DND-41 (cell line): ENCODE data around the gene DOP1A.

ENCODE experiments used
- ATAC-seq: fragments of 200-7000 bp; cut with Tn5 transposase; 3 replicates; pipeline ENCODE4 v1.9.1; 2021; ENCODE audit warnings: low read depth; ENCODE audit not compliant: insufficient read depth
- DNase-seq: peaks from one replicate; pipeline ENCODE4 v3.0.0-alpha.2; 2020
- H2AFZ ChIP-seq: 2 replicates; pipeline ENCODE4 v1.6.0; 2012; ENCODE audit warnings: low read depth, low read length
- H3K27ac ChIP-seq: 2 replicates; pipeline ENCODE4 v1.5.1; 2012; ENCODE audit warnings: low read length, inconsistent platforms
- H3K27me3 ChIP-seq: fragments of 200-600 bp; sonication (generic); 2 replicates; pipeline ENCODE4 v1.6.0; 2012; ENCODE audit warnings: low read length, mild to moderate bottlenecking, inconsistent platforms; ENCODE audit not compliant: insufficient read depth, poor library complexity
- H3K36me3 ChIP-seq: 2 replicates; pipeline ENCODE4 v1.5.1; 2012; ENCODE audit warnings: low read length, inconsistent platforms; ENCODE audit not compliant: insufficient read depth
- H3K4me1 ChIP-seq: 2 replicates; pipeline ENCODE4 v1.5.1; 2012; ENCODE audit warnings: mild to moderate bottlenecking, low read length; ENCODE audit not compliant: insufficient read depth
- H3K4me2 ChIP-seq: 2 replicates; pipeline ENCODE4 v1.6.0; 2012; ENCODE audit warnings: mild to moderate bottlenecking, moderate library complexity, low read length, inconsistent platforms; ENCODE audit not compliant: insufficient read depth
- H3K4me3 ChIP-seq, 2 experiments: fragments of 200-600 bp in 1 of 2; shearing (Covaris generic) in 1 of 2; 2 replicates each; pipeline ENCODE4 v1.5.1; 2012 to 2016; ENCODE audit warnings: inconsistent platforms in 2 of 2, low read length in 2 of 2, mild to moderate bottlenecking in 2 of 2, low read depth in 1 of 2, moderate library complexity in 1 of 2
- H3K79me2 ChIP-seq: 2 replicates; pipeline ENCODE4 v1.6.0; 2012; ENCODE audit warnings: low read length, inconsistent platforms; ENCODE audit not compliant: insufficient read depth
- H3K9ac ChIP-seq: 2 replicates; pipeline ENCODE4 v1.6.0; 2012; ENCODE audit warnings: low read depth, mild to moderate bottlenecking, inconsistent platforms, low read length, moderate library complexity
- H3K9me3 ChIP-seq: 2 replicates; pipeline ENCODE4 v1.5.1; 2012; ENCODE audit warnings: low read length, moderate library complexity, mild to moderate bottlenecking, inconsistent platforms; ENCODE audit not compliant: insufficient read depth, severe bottlenecking
- H4K20me1 ChIP-seq: 2 replicates; pipeline ENCODE4 v1.6.0; 2012; ENCODE audit warnings: low read length; ENCODE audit not compliant: insufficient read depth
- EZH2 ChIP-seq: IDR thresholded peaks from 3 replicates; pipeline ENCODE4 v1.6.1; 2012; ENCODE audit warnings: borderline replicate concordance, low read depth, mild to moderate bottlenecking, moderate library complexity, low read length, inconsistent platforms; ENCODE audit not compliant: severe bottlenecking
- TF ChIP-seq, protein P1 (sequence below): IDR thresholded peaks from 2 replicates; pipeline ENCODE4 v1.5.1; 2012; ENCODE audit warnings: borderline replicate concordance, low read length, moderate library complexity, mild to moderate bottlenecking; ENCODE audit not compliant: poor library complexity, severe bottlenecking; ENCODE audit errors: extremely low read depth

DOP1A gene

DNA sequence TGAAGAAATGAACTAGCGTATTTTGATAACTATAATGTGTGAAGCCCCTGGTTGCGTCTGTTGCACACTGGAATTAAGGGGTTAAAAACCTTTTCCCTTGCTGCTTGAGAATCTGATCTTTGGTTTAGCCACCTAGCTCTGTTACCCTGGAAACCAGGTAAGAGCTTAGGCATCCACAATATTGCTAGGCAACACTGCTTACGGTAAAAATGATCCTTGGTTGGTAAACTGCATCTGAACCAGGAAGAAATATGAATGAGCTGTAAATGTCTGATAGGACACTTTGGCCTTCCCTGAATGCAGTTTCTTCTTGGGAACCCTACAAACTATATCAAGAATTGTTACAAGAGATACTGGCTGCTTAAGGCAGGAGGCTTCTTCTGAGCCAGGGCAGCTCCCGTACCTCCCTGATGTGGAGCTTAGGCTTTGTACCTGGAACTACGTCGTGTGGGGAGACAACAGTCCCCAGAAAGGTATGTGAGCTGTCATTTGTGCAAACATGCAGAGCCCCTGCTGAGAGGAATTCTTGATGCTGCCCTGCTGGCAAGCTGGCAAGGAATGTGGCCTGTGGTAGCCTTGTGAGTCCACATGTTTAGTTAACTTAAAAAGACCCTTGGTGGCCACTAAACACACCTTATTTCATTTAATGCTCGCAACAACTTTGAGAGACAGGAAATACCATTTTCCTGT is 20.3 kb upstream of the DOP1A start:
- H4K20me1 ChIP-seq, result no peaks in the 10 kb centered on the region
- H3K79me2 ChIP-seq, result no peaks in the 10 kb centered on the region
- ATAC-seq (no peak), DNase-seq (no peak)
- TF ChIP-seq EZH2, result no peak
- TF ChIP-seq, protein P1, sequence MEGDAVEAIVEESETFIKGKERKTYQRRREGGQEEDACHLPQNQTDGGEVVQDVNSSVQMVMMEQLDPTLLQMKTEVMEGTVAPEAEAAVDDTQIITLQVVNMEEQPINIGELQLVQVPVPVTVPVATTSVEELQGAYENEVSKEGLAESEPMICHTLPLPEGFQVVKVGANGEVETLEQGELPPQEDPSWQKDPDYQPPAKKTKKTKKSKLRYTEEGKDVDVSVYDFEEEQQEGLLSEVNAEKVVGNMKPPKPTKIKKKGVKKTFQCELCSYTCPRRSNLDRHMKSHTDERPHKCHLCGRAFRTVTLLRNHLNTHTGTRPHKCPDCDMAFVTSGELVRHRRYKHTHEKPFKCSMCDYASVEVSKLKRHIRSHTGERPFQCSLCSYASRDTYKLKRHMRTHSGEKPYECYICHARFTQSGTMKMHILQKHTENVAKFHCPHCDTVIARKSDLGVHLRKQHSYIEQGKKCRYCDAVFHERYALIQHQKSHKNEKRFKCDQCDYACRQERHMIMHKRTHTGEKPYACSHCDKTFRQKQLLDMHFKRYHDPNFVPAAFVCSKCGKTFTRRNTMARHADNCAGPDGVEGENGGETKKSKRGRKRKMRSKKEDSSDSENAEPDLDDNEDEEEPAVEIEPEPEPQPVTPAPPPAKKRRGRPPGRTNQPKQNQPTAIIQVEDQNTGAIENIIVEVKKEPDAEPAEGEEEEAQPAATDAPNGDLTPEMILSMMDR, result no peak
- H3K4me2 ChIP-seq, result no peak overlapping the region
- H3K9ac ChIP-seq, result no peak overlapping the region
- no peaks in the 10 kb centered on the region for H3K9me3 ChIP-seq
- peaks cover 21% of the 10 kb centered on the region for H3K36me3 ChIP-seq
- no peaks in the 10 kb centered on the region for H3K4me1 ChIP-seq
- no peak overlapping the region for H3K27ac ChIP-seq
- no peak overlapping the region for H2AFZ ChIP-seq
- no peak overlapping the region for H3K4me3 ChIP-seq
- no peaks in the 10 kb centered on the region for H3K27me3 ChIP-seq

DNA sequence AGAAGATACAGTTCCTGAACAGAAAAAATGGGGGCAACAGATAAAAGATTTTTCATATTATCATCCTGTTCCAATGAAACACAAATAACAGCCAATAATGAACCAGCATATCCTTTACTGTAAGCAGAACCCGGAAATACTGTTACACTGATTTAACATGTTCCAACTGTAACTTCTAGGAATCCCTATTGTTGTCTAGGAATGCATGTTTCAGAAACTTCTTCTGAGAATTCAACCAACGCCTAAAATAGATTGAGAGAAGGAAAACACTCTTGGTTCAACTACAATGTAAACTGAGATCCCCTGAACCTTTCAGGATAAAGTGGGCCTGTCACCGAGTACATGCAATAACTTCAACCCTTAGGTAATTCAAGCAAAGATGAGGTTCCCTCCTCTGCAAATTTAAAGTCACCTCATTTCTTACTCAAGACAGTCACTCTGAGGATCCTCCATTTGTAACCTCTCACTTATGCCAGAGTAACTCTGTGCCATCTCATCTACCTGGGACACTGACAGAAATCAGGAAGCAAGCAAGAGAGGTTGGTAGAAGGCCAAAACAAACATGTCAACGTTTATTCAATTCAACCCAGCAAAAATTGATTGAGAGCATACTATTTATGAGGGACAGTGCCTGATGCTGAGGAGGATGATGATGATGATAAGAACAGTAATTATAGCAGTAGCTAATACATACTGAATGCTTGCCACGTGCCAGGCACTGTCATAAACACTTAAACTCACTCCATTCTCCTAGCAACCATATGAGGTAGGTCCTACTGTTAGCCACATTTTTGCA is 15.9 kb upstream of the DOP1A start:
- Histone ChIP-seq H3K79me2 (no peaks in the 10 kb centered on the region), H3K4me3 (no peak overlapping the region), H3K9ac (no peak overlapping the region), H3K36me3 (peaks cover 37% of the 10 kb centered on the region), H2AFZ (no peak overlapping the region), H3K9me3 (no peaks in the 10 kb centered on the region), H3K4me1 (no peaks in the 10 kb centered on the region), H3K27ac (no peak overlapping the region), H3K27me3 (no peaks in the 10 kb centered on the region), H3K4me2 (no peak overlapping the region), H4K20me1 (no peaks in the 10 kb centered on the region)
- ATAC-seq (no peak), DNase-seq (no peak)
- TF ChIP-seq, protein P1, result no peak
- no peak for TF ChIP-seq EZH2

DNA sequence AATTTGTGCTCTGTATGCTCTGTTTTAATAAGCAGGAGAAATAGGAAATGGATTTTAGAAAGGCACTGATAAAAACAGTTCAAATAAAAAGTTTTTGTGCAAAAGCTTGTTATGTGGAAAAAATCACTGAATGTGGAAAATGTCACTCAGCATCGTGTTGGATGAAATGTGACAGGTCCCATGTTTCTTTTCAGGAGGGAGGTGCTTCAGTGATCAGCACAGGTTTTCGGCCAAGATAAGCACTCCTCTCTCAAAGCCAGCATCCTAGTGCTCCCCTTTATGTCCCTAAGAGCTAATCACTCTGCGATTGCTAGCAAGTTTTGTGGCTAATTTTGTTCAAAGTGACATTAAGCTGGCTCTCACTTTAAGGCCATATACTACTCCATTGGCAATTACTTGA is 13.8 kb upstream of the DOP1A start:
- Histone ChIP-seq H3K4me2 (no peak overlapping the region), H2AFZ (no peak overlapping the region), H3K27me3 (no peaks in the 10 kb centered on the region), H3K9me3 (no peaks in the 10 kb centered on the region), H3K79me2 (no peaks in the 10 kb centered on the region), H3K9ac (no peak overlapping the region), H4K20me1 (no peaks in the 10 kb centered on the region), H3K36me3 (peaks cover 44% of the 10 kb centered on the region), H3K27ac (no peak overlapping the region), H3K4me3 (no peak overlapping the region), H3K4me1 (no peaks in the 10 kb centered on the region)
- TF ChIP-seq, protein P1, result no peak
- no peak for TF ChIP-seq EZH2
- DNase-seq, result no peak
- no peak for ATAC-seq
